ENCODE data around the gene MVK.
"Not testable (repeated sequence)": the region's sequence is repeated elsewhere in the genome, so short reads cannot be mapped to it uniquely, and the experiment has no call there.

Gene MVK

GRCh38 chr12:109598428-109598854, 24.8 kb downstream of the MVK start:
- no peak overlapping the region for H3K27ac ChIP-seq
- no peaks in the 10 kb centered on the region for H3K36me3 ChIP-seq (ENCODE audit: control insufficient read depth, insufficient read depth, low read length)
- H3K27me3 ChIP-seq (ENCODE audit: control insufficient read depth, insufficient read depth, low read length): no peaks in the 10 kb centered on the region
- H3K9me3 ChIP-seq (ENCODE audit: control insufficient read depth, low read length): no peaks in the 10 kb centered on the region
- no peaks in the 10 kb centered on the region for H3K79me2 ChIP-seq
- H3K4me2 ChIP-seq (ENCODE audit: low read length): no peak overlapping the region
- H3K4me1 ChIP-seq: peaks cover 3% of the 10 kb centered on the region
- no peak overlapping the region for H2AFZ ChIP-seq
- no peak for TF ChIP-seq CTCF (IDR thresholded peaks at IDR 0.05)
- no peak overlapping the region for H3K4me3 ChIP-seq (ENCODE audit: low read depth, low read length)
- no peak overlapping the region for H3K9ac ChIP-seq

GRCh38 chr12:109599087-109599486, 25.5 kb downstream of the MVK start:
- H3K79me2 ChIP-seq: no peaks in the 10 kb centered on the region
- H3K27ac ChIP-seq: no peak overlapping the region
- no peak overlapping the region for H3K9ac ChIP-seq
- H3K4me2 ChIP-seq (ENCODE audit: low read length): no peak overlapping the region
- TF ChIP-seq CTCF (IDR thresholded peaks at IDR 0.05): no peak
- no peaks in the 10 kb centered on the region for H3K9me3 ChIP-seq (ENCODE audit: control insufficient read depth, low read length)
- no peaks in the 10 kb centered on the region for H3K36me3 ChIP-seq (ENCODE audit: control insufficient read depth, insufficient read depth, low read length)
- H3K27me3 ChIP-seq (ENCODE audit: control insufficient read depth, insufficient read depth, low read length): no peaks in the 10 kb centered on the region
- H3K4me3 ChIP-seq (ENCODE audit: low read depth, low read length): no peak overlapping the region
- no peak overlapping the region for H2AFZ ChIP-seq
- peaks cover 3% of the 10 kb centered on the region for H3K4me1 ChIP-seq

- Histone ChIP-seq H3K27ac (no peak overlapping the region), H2AFZ (no peak overlapping the region), H3K9ac (no peak overlapping the region), H3K36me3 (ENCODE audit: control insufficient read depth, insufficient read depth, low read length) (no peaks in the 10 kb centered on the region), H3K4me3 (ENCODE audit: low read depth, low read length) (no peak overlapping the region), H3K4me2 (ENCODE audit: low read length) (no peak overlapping the region), H3K79me2 (no peaks in the 10 kb centered on the region), H3K4me1 (peaks cover 3% of the 10 kb centered on the region), H3K9me3 (ENCODE audit: control insufficient read depth, low read length) (no peaks in the 10 kb centered on the region), H3K27me3 (ENCODE audit: control insufficient read depth, insufficient read depth, low read length) (no peaks in the 10 kb centered on the region)
- TF ChIP-seq CTCF (IDR thresholded peaks at IDR 0.05): no peak
Measured at GRCh38 chr12:109600481-109600880, 26.9 kb downstream of the MVK start.

DNA sequence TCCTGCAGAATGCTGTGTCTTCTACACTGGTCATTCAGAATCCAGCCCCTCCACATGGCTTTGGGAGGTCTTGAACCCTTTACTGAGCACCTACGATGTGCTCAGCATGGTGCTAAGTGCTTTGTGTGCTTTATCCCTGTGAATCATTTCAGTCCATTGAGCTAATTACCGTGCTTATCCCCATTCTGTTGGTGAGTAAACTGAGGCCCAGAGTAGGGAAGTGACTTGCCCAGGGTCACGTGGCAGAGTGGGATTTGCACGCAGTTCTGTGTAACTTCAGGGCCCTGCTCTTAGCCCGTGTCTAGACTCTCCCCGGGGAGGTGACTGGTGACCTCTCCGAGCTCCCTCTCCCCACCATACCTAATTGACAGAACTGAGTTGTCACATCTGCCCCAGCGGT, 27.4 kb downstream of the MVK start:
- Histone ChIP-seq H2AFZ (no peak overlapping the region), H3K4me3 (ENCODE audit: low read depth, low read length) (no peak overlapping the region), H3K9ac (no peak overlapping the region), H3K4me1 (peaks cover 3% of the 10 kb centered on the region), H3K4me2 (ENCODE audit: low read length) (no peak overlapping the region), H3K79me2 (no peaks in the 10 kb centered on the region), H3K27me3 (ENCODE audit: control insufficient read depth, insufficient read depth, low read length) (no peaks in the 10 kb centered on the region), H3K27ac (no peak overlapping the region), H3K9me3 (ENCODE audit: control insufficient read depth, low read length) (no peaks in the 10 kb centered on the region), H3K36me3 (ENCODE audit: control insufficient read depth, insufficient read depth, low read length) (no peaks in the 10 kb centered on the region)
- TF ChIP-seq CTCF (IDR thresholded peaks at IDR 0.05): no peak

DNA sequence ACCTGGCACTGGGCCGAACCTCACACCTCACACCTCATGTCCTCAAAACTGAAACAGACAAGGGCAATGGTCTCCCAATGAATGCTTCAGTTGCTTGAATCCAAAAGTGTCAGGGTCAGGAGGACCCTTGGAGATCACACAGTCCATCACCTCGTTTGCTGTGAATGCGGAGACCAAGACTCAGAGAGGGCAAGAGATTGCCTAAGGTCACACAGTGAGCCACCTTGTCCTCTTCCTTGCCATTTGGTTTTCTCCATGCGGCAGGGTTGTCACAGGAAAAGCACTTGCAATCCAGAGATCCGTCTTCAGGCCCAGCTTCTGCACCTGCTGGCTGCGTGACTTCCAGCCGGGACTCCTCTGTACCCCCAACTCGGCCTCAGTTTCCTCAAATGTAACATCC, 28.0 kb downstream of the MVK start:
- TF ChIP-seq CTCF (IDR thresholded peaks at IDR 0.05): no peak
- H3K9ac ChIP-seq: no peak overlapping the region

GRCh38 chr12:109602132-109602531, 28.5 kb downstream of the MVK start:
- not testable (repeated sequence) for H3K9ac ChIP-seq; H2AFZ ChIP-seq; H3K27ac ChIP-seq; H3K4me2 ChIP-seq (ENCODE audit: low read length); H3K9me3 ChIP-seq (ENCODE audit: control insufficient read depth, low read length); H3K36me3 ChIP-seq (ENCODE audit: control insufficient read depth, insufficient read depth, low read length); H3K4me3 ChIP-seq (ENCODE audit: low read depth, low read length); H3K27me3 ChIP-seq (ENCODE audit: control insufficient read depth, insufficient read depth, low read length); H3K79me2 ChIP-seq
- H3K4me1 ChIP-seq: peaks cover 12% of the 10 kb centered on the region

More for the DNA sequence above, 28.0 kb downstream of the MVK start:
- no peaks in the 10 kb centered on the region for H3K36me3 ChIP-seq (ENCODE audit: control insufficient read depth, insufficient read depth, low read length)
- no peak overlapping the region for H2AFZ ChIP-seq
- no peaks in the 10 kb centered on the region for H3K79me2 ChIP-seq
- no peak overlapping the region for H3K27ac ChIP-seq
- H3K4me1 ChIP-seq: peaks cover 7% of the 10 kb centered on the region
- no peak overlapping the region for H3K4me3 ChIP-seq (ENCODE audit: low read depth, low read length)
- H3K4me2 ChIP-seq (ENCODE audit: low read length): no peak overlapping the region
- no peaks in the 10 kb centered on the region for H3K27me3 ChIP-seq (ENCODE audit: control insufficient read depth, insufficient read depth, low read length)
- no peaks in the 10 kb centered on the region for H3K9me3 ChIP-seq (ENCODE audit: control insufficient read depth, low read length)

Data from parathyroid adenoma (tissue), 2 donors.